Lung (tissue), 12 donors: ENCODE data around the gene HOXB5. TPM values are rescaled to one million over a fixed set of nuclear protein-coding genes. Genes with fewer than 3 reads are reported as not detected.
A peak's percentile ranks its signal among the peaks of the same experiment; 100 is the strongest.

Source experiments
- ATAC-seq: fragments of 200-7000 bp; cut with Tn5 transposase; one replicate; pipeline ENCODE4 v1.9.1; 2020; ENCODE audit warnings: moderate number of reproducible peaks; ENCODE audit not compliant: insufficient read depth, low FRiP score
- DNase-seq, 3 donors: peaks; one replicate each; pipeline ENCODE4 v3.0.0-alpha.2; 2013 to 2017
- H3K27ac ChIP-seq, 2 donors: one replicate each; pipeline ENCODE4 v1.5.1; 2013; ENCODE audit warnings: mild to moderate bottlenecking in 2 of 2, moderate library complexity in 2 of 2, control low read depth in 1 of 2, inconsistent platforms in 1 of 2, low read depth in 1 of 2, low read length in 1 of 2
- H3K27me3 ChIP-seq, 3 donors: one replicate each; pipeline ENCODE4 v1.5.1; 2013; ENCODE audit warnings: low read length in 2 of 3; ENCODE audit not compliant: control insufficient read depth in 3 of 3, insufficient read depth in 3 of 3
- H3K36me3 ChIP-seq, 4 donors: one replicate each; pipeline ENCODE4 v1.5.1; 2013; ENCODE audit warnings: low read length in 4 of 4, mild to moderate bottlenecking in 1 of 4, moderate library complexity in 1 of 4; ENCODE audit not compliant: control insufficient read depth in 4 of 4, insufficient read depth in 4 of 4
- H3K4me1 ChIP-seq, 5 donors: one replicate each; pipeline ENCODE4 v1.5.1; 2013; ENCODE audit warnings: low read length in 5 of 5, mild to moderate bottlenecking in 2 of 5, moderate library complexity in 1 of 5; ENCODE audit not compliant: control insufficient read depth in 5 of 5, insufficient read depth in 5 of 5
- H3K4me3 ChIP-seq: one replicate; pipeline ENCODE4 v1.5.1; 2013; ENCODE audit warnings: mild to moderate bottlenecking, control low read depth, moderate library complexity
- H3K9ac ChIP-seq, 2 donors: one replicate each; pipeline ENCODE4 v1.5.1; 2013; ENCODE audit warnings: low read length in 2 of 2, control low read depth in 1 of 2; ENCODE audit not compliant: insufficient read depth in 1 of 2
- H3K9me3 ChIP-seq, 4 donors: one replicate each; pipeline ENCODE4 v1.5.1; 2013; ENCODE audit warnings: low read length in 3 of 4, mild to moderate bottlenecking in 1 of 4, moderate library complexity in 1 of 4; ENCODE audit not compliant: control insufficient read depth in 4 of 4, insufficient read depth in 3 of 4
- CTCF ChIP-seq: IDR thresholded peaks from 2 replicates; pipeline ENCODE4 v1.5.1; 2012; ENCODE audit warnings: mild to moderate bottlenecking; ENCODE audit errors: control extremely low read depth, extremely low read depth
- WGBS, 2 donors: extraction: QIAGEN DNeasy Blood & Tissue Kit; methylation state at CpG; one replicate each; pipeline ENCODE4 v1.1.7; 2013; 5-methylcytosine and 5-hydroxymethylcytosine counted together
- polyA plus RNA-seq, 2 donors: library from polyadenylated mRNA; stranded (reverse); fragments of 200-250 nt; gene quantifications; one replicate each; pipeline ENCODE4 v1.2.1, GENCODE V29; 2013
- total RNA-seq, 2 donors: library from RNA; depleted of rRNA in 1 of 2; stranded (reverse); fragments of >200 nt in 1 of 2; gene quantifications; one replicate each; pipeline ENCODE4 v1.2.1, GENCODE V29; 2014 to 2021
- donor health status: control.
- donor health status: control.
- donor health status: Bipolar disorder and iron deficiency.
- donor health status: healthy.
- donor health status: DM: yes; HTN: yes; CAD: no.

The HOXB5 gene
- total and polyA plus RNA-seq, 4 donors: 1.8 to 2.9 (median 2.2) TPM

GRCh38 chr17:48561884-48562810, 31.4 kb downstream of the HOXB5 start:
- DNase-seq (peak in 2 of 3 donors; percentile 31 to 70), ATAC-seq (no peak)
- no peak overlapping the region for H3K27ac ChIP-seq
- peaks cover 0 to under 1% (median 0%) of the 10 kb centered on the region in 4 donors for H3K9me3 ChIP-seq
- H3K27me3 ChIP-seq: peaks cover 4 to 51% (median 7%) of the 10 kb centered on the region in 3 donors
- H3K4me3 ChIP-seq: no peak overlapping the region
- H3K36me3 ChIP-seq: peaks cover 0 to 29% (median 8%) of the 10 kb centered on the region in 4 donors
- H3K4me1 ChIP-seq: peaks cover 0 to 89% (median 16%) of the 10 kb centered on the region in 5 donors
- H3K9ac ChIP-seq: peak overlapping the region; percentile 39 to 95
- no peak for TF ChIP-seq CTCF
- 51 to 62% methylated on average over 15 of the region's 15 CpGs for WGBS, 2 donors

GRCh38 chr17:48559840-48560817, 33.5 kb downstream of the HOXB5 start:
- ATAC-seq (no peak), DNase-seq (peak; percentile 77 to 97 (median 94))
- no peak overlapping the region for H3K4me3 ChIP-seq
- no peaks in the 10 kb centered on the region for H3K9me3 ChIP-seq
- peaks cover 4 to 50% (median 7%) of the 10 kb centered on the region in 3 donors for H3K27me3 ChIP-seq
- peaks cover 0 to 84% (median 9%) of the 10 kb centered on the region in 5 donors for H3K4me1 ChIP-seq
- WGBS, 2 donors: 54 to 63% methylated on average over 14 of the region's 14 CpGs
- peak overlapping the region in 1 of 2 donors; percentile 17 for H3K27ac ChIP-seq
- TF ChIP-seq CTCF: no peak
- peaks cover 0 to 22% (median 6%) of the 10 kb centered on the region in 4 donors for H3K36me3 ChIP-seq
- peak overlapping the region in 1 of 2 donors; percentile 95 for H3K9ac ChIP-seq

GRCh38 chr17:48559122-48559839, 34.3 kb downstream of the HOXB5 start:
- Histone ChIP-seq H3K9ac (peak overlapping the region in 1 of 2 donors; percentile 95), H3K36me3 (peaks cover 0 to 21% (median 6%) of the 10 kb centered on the region in 4 donors), H3K4me3 (no peak overlapping the region), H3K9me3 (no peaks in the 10 kb centered on the region), H3K27ac (peak overlapping the region in 1 of 2 donors; percentile 52), H3K4me1 (peaks cover 0 to 81% (median 9%) of the 10 kb centered on the region in 5 donors), H3K27me3 (peaks cover 4 to 53% (median 7%) of the 10 kb centered on the region in 3 donors)
- ATAC-seq (no peak), DNase-seq (peak; percentile 40 to 65 (median 56))
- no peak for TF ChIP-seq CTCF
- 53 to 77% methylated on average over 16 of the region's 16 CpGs for WGBS, 2 donors
